Spinal cord (tissue), 10 donors: ENCODE results near the gene EHMT1. TPM values are rescaled to one million over a fixed set of nuclear protein-coding genes. Genes with fewer than 3 reads are reported as not detected.

Experiments used
- DNase-seq, 6 donors: peaks; one replicate each; pipeline versions ENCODE4 v3.0.0 to v3.0.0-alpha.2; 2013 to 2015; ENCODE audit warnings: low spot score in 6 of 6, low read depth in 4 of 6
- H3K27ac ChIP-seq: one replicate; pipeline ENCODE4 v1.5.1; 2013; ENCODE audit warnings: low read depth, low read length, control low read depth
- H3K27me3 ChIP-seq: one replicate; pipeline ENCODE4 v1.6.1; 2013; ENCODE audit warnings: low read length; ENCODE audit not compliant: control insufficient read depth, insufficient read depth
- H3K36me3 ChIP-seq: one replicate; pipeline ENCODE4 v1.6.1; 2013; ENCODE audit warnings: low read length; ENCODE audit not compliant: control insufficient read depth, insufficient read depth
- H3K4me1 ChIP-seq: one replicate; pipeline ENCODE4 v1.6.1; 2013; ENCODE audit warnings: low read length; ENCODE audit not compliant: control insufficient read depth, insufficient read depth
- H3K4me3 ChIP-seq: one replicate; pipeline ENCODE4 v1.5.1; 2013; ENCODE audit warnings: low read depth, low read length, control low read depth
- H3K9me3 ChIP-seq: one replicate; pipeline ENCODE4 v1.6.1; 2013; ENCODE audit warnings: low read length; ENCODE audit not compliant: control insufficient read depth, insufficient read depth
- WGBS: methylation state at CpG from one replicate; pipeline ENCODE4 v1.1.5; 2013; ENCODE audit warnings: missing lambda C conversion rate; ENCODE audit not compliant: insufficient coverage; 5-methylcytosine and 5-hydroxymethylcytosine counted together
- polyA plus RNA-seq, 2 donors: library from polyadenylated mRNA; unstranded; fragments of 120-200 nt; gene quantifications; one replicate each; pipeline ENCODE4 v1.2.1, GENCODE V29; 2013; ENCODE audit not compliant: insufficient read length in 2 of 2
- total RNA-seq, 2 donors: library from RNA; depleted of rRNA in 1 of 2; stranded (reverse); fragments of 120-200 nt in 1 of 2; fragments of >200 nt in 1 of 2; gene quantifications; one replicate each; pipeline versions ENCODE4 v1.2.3 to v1.2.4, GENCODE V29; 2013 to 2014
- donor health status: healthy.

EHMT1 gene
- total and polyA plus RNA-seq, 4 donors: 35.8 to 86.2 (median 57.1) TPM

GRCh38 chr9:137604345-137605086 lies 14.3 kb upstream of the EHMT1 start:
- Histone ChIP-seq H3K9me3 (no peaks in the 10 kb centered on the region), H3K4me3 (peak overlapping the region; percentile 36), H3K4me1 (peaks cover 32% of the 10 kb centered on the region), H3K27ac (no peak overlapping the region), H3K36me3 (peaks cover 8% of the 10 kb centered on the region), H3K27me3 (no peaks in the 10 kb centered on the region)
- DNase-seq: no peak
- WGBS: 13% methylated on average over 21 of the region's 49 CpGs

GRCh38 chr9:137605121-137606004 lies 13.4 kb upstream of the EHMT1 start, which contains the start of gene ARRDC1:
Gene ARRDC1, plus strand, starts transcription at chr9:137605686. Its CDS starts 32 bp downstream, at chr9:137605718.
- peak within 1 kb of the TSS; percentile 36 for H3K4me3 ChIP-seq
- no peaks in the 10 kb centered on the region for H3K9me3 ChIP-seq
- H3K27ac ChIP-seq: no peak within 1 kb of the TSS
- no peaks in the 10 kb centered on the region for H3K27me3 ChIP-seq
- peak; percentile 36 to 96 (median 78) for DNase-seq
- WGBS: under 1% methylated on average over 80 of the region's 111 CpGs
- peaks cover 32% of the 10 kb centered on the region for H3K4me1 ChIP-seq
- H3K36me3 ChIP-seq: peaks cover 10% of the 10 kb centered on the region

GRCh38 chr9:137606005-137606621 lies 12.7 kb upstream of the EHMT1 start:
- H3K4me3 ChIP-seq: peak overlapping the region; percentile 31
- no peak overlapping the region for H3K27ac ChIP-seq
- WGBS: 3% methylated on average over 57 of the region's 57 CpGs
- H3K36me3 ChIP-seq: peaks cover 10% of the 10 kb centered on the region
- H3K4me1 ChIP-seq: peaks cover 32% of the 10 kb centered on the region
- H3K27me3 ChIP-seq: no peaks in the 10 kb centered on the region
- H3K9me3 ChIP-seq: no peaks in the 10 kb centered on the region
- peak in 2 of 6 donors; percentile 23 to 48 for DNase-seq

GRCh38 chr9:137606734-137607138 lies 12.1 kb upstream of the EHMT1 start:
- Histone ChIP-seq H3K27ac (no peak overlapping the region), H3K9me3 (no peaks in the 10 kb centered on the region), H3K27me3 (no peaks in the 10 kb centered on the region), H3K4me1 (peaks cover 32% of the 10 kb centered on the region), H3K36me3 (peaks cover 15% of the 10 kb centered on the region), H3K4me3 (peak overlapping the region; percentile 31)
- no peak for DNase-seq
- 51% methylated on average over 12 of the region's 13 CpGs for WGBS

GRCh38 chr9:137607141-137607857 lies 11.5 kb upstream of the EHMT1 start:
- H3K4me1 ChIP-seq: peaks cover 32% of the 10 kb centered on the region
- peak overlapping the region; percentile 31 for H3K4me3 ChIP-seq
- H3K27ac ChIP-seq: no peak overlapping the region
- H3K9me3 ChIP-seq: no peaks in the 10 kb centered on the region
- H3K27me3 ChIP-seq: no peaks in the 10 kb centered on the region
- WGBS: 39% methylated on average over 17 of the region's 17 CpGs
- peaks cover 19% of the 10 kb centered on the region for H3K36me3 ChIP-seq
- DNase-seq: no peak

- DNase-seq: no peak
- WGBS: 79% methylated on average over 5 of the region's 6 CpGs
- H3K9me3 ChIP-seq: no peaks in the 10 kb centered on the region
- H3K27ac ChIP-seq: no peak overlapping the region
- H3K4me1 ChIP-seq: peaks cover 24% of the 10 kb centered on the region
- H3K4me3 ChIP-seq: no peak overlapping the region
- no peaks in the 10 kb centered on the region for H3K27me3 ChIP-seq
- H3K36me3 ChIP-seq: peaks cover 54% of the 10 kb centered on the region
Observed at GRCh38 chr9:137610944-137611343, 7.9 kb upstream of the EHMT1 start.

- WGBS: 70% methylated on average over 20 of the region's 21 CpGs
- H3K27ac ChIP-seq: no peak overlapping the region
- H3K36me3 ChIP-seq: peaks cover 61% of the 10 kb centered on the region
- H3K4me3 ChIP-seq: no peak overlapping the region
- H3K9me3 ChIP-seq: no peaks in the 10 kb centered on the region
- no peaks in the 10 kb centered on the region for H3K27me3 ChIP-seq
- no peak for DNase-seq
- H3K4me1 ChIP-seq: peaks cover 19% of the 10 kb centered on the region
Observed at GRCh38 chr9:137611623-137612609, 6.9 kb upstream of the EHMT1 start.

- WGBS: 83% methylated on average over 6 of the region's 8 CpGs
- H3K4me3 ChIP-seq: no peak overlapping the region
- H3K27ac ChIP-seq: no peak overlapping the region
- no peak for DNase-seq
- no peaks in the 10 kb centered on the region for H3K27me3 ChIP-seq
- peaks cover 64% of the 10 kb centered on the region for H3K36me3 ChIP-seq
- H3K4me1 ChIP-seq: peaks cover 19% of the 10 kb centered on the region
- no peaks in the 10 kb centered on the region for H3K9me3 ChIP-seq
Observed at GRCh38 chr9:137612741-137613142, 6.1 kb upstream of the EHMT1 start.
